NCI-H2107 treated with DMSO at 0.1 percent for 48 hours (cell line): Measurements from ENCODE around the gene ORAI3.
A peak's percentile ranks its signal among the peaks of the same experiment; 100 is the strongest.

ENCODE experiments used
- DNase-seq: peaks from one replicate; lab custom pipeline; 2025; ENCODE audit not compliant: unreplicated experiment; lab: John Stamatoyannopoulos, UW

The ORAI3 gene

DNA sequence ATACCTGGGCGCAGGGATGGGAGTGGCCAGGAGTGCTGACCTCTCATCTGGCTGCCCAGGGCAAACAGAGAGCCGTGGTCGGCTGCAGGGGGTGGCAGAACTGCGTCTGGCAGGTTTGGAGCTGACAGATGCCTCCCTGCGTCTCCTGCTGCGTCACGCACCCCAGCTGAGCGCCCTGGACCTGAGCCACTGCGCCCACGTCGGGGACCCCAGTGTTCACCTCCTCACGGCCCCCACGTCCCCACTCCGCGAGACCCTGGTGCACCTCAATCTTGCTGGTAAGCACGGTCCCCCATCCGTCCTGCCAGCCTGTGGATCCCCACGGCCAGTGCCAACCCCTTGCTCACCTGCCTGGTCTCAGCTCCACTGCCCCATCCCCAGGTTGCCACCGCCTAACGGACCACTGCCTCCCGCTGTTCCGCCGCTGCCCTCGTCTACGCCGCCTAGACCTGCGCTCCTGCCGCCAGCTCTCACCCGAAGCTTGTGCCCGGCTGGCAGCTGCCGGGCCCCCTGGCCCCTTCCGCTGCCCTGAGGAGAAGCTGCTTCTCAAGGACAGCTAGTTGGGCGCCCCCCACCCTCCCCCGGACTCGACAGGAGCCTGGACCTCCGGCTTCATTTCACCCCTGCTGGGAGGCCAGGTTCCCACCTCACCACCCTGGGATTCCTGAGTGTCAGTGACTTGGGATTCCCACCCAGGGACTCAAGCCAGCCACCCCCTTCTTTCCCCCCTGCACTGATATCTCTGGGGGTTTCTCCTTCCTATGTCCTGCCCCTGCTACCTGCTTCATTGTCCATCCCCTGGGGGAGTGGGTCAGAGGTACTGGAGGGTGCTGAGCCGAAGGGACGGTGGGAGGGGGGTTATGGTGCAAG is 2.0 kb upstream of the ORAI3 start:
- no peak for DNase-seq

DNA sequence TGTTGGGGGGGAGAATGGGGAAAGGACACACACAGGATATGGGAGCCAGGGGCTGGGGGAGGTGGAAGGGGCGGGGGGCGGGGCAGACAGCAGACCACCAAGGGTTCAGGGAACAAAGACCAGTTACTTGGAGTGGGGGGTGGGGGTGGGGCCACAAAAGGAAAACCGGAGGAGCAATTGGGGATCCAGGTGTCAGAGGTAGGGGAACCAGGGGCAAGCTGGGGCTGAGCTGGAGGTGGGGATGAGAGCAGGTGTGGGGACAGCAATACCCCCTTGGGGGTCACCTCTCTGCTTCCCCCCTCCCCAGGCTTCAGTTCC is 1.4 kb upstream of the ORAI3 start:
- no peak for DNase-seq

DNA sequence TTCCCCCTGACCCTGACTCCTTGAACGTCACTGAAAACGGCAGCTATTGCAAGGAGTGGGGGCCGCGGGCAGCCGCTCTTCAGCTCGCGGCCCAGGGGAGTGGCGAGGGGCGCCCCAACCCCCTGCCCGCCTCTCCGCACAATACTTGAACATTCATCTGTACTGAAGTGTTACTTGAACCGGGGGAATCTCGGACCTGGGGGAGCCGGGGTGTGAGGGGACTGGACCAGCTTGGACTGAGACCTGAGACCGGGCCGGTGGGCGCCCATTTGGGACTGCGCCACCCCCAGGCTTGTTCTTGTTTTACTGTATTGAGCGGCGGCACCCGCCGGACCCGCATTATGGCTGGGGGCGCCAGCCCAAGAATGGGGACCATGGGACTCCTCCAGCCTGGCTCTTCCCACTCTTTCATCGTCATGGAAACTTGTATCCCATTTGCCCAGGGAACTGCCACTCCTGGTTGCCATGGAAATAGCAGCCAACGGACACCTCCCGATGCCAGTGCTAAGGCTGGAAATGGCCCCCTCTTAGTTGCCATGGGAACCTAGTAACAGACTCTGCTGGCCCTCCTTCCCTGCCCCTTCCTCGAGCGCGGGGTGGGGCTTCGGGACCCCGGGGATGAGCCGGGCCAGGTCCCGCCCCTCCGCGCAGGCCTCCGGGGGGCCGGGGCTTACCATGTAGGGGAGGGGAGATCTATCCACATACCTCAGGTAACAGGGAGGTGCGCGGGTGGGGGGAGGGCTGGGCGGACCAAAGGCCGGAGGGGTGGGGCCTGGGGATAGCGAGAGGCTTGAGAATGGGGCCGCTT is 805 bp upstream of the ORAI3 start:
- DNase-seq: no peak

DNA sequence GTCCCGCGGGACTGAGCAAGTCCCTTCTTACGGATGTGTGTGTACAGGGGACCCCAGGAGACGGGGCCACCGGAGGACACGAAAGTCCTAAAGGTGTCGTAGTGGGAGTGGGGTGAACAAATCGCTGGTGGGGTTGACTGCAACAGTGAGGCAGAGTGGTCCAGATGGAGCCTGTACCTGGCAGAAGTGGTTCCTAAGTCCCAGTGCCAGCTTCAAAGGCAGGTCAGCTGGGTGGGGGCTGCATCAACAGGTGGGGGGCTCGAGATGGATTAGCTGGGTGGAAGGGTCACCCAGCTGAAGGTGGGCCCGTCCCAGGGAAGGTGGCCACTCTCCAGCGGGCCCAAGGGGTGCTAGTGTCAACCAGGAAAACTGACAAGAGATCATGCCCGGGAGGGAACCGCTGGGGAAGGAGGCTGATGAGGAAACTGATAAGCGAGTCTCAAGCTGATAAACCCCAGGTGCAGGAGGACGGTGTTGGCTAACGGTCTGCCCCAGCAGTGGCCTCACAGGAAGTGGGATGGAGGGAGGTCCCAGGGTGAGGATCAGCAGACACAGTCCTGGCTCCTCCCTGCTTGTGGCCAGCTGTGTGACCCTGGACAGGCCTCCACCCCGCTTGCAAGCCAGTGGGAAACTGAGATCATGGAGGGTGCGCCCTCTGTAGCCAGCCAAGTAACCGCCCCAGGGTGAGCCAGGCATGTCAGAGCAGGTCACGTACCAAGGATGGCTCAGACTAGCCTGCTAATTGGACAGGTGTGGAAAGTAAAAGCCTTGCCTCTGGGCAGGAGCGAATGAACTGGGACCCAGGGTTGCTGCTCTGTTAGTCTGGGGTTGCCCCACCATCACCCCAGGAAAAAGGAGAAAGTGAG is 1.0 kb downstream of the ORAI3 start:
- DNase-seq: no peak

DNA sequence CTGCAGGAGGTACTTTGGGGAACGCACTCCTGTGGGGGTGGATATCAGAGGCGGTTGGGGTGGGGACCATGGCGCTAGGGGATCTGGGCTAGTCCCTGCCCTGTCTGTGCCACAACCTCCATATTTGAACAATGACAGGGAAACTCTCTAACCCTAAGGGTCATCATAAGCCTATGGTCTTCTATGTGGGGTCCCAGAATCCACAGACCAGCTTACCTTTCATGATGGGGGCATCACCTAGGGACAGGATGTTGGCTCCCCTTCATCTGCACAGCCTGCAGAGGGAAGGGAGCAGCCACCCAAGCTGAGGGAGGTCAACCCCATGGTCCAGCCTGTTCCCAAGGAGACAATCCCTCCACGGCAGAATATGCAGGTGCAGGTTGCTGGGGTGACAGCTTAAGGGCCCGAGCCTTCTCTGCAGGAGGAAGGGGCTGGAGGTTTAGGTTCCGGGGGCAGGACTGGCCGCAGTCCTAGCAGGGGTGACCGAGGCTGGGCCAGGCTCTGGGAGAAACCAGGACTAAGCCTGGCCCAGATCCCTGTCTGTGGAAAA is 1.7 kb downstream of the ORAI3 start:
- DNase-seq: no peak

DNA sequence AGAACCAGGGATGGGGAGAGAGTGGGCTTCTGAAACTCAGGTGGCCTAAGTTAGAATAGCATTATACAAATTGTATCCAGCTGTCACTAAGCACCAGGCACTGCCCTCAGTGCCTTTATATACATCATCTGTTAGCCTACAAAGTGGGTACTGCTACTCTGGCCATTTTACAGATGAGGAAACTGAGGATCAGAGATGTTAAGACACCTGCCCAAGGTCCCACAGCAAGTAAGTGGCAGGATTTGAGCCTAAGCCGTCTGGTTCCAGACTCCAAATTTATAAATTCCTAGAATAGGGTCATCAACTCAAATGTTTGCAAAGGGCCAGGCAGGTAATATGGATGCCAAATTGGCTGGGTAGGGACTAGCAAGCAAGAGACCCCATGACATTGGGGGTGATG is 2.3 kb downstream of the ORAI3 start:
- no peak for DNase-seq

DNA sequence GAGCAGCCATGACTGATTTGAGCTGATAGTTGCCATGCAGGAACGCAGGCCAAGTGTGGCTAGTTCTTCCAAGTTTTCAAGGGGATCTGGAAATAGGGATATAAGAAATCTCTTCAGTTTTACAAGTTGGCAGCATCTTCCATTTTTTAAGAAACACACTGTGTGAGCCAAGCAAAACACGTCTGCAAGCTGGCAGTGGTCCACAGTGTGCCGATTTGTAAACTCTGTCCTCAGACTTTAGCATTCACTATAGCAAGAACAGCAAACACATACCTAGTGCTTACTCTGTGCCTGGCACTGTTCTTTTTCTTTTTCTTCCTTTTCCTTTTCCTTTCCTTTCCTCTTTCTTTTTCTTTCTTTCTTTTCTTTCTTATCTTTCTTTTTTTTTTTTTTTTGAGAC is 2.9 kb downstream of the ORAI3 start:
- DNase-seq: no peak

DNA sequence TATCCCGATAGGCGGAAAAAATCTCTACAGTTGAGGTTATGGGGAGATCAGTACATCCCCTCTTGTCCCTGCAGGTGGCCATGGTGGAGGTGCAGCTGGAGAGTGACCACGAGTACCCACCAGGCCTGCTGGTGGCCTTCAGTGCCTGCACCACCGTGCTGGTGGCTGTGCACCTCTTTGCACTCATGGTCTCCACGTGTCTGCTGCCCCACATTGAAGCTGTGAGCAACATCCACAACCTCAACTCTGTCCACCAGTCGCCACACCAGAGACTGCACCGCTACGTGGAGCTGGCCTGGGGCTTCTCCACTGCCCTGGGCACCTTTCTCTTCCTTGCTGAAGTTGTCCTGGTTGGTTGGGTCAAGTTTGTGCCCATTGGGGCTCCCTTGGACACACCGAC is 4.2 kb downstream of the ORAI3 start:
- no peak for DNase-seq

DNA sequence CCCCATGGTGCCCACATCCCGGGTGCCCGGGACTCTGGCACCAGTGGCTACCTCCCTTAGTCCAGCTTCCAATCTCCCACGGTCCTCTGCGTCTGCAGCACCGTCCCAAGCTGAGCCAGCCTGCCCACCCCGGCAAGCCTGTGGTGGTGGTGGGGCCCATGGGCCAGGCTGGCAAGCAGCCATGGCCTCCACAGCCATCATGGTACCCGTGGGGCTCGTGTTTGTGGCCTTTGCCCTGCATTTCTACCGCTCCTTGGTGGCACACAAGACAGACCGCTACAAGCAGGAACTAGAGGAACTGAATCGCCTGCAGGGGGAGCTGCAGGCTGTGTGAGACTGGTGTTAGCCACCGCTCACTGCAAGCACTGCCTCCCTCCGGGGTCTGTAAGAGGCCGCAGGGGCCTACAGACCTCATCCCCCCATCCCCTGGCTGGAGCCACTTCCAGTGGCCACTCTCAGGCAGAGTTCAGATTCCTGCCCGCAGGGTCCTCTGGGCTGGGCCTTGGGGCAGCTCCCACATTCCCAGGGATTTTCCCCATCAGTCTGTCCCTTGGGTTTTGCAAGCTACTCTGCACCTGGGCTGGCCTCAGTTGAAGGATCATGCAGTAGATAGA is 4.8 kb downstream of the ORAI3 start:
- DNase-seq: peak; percentile 18

DNA sequence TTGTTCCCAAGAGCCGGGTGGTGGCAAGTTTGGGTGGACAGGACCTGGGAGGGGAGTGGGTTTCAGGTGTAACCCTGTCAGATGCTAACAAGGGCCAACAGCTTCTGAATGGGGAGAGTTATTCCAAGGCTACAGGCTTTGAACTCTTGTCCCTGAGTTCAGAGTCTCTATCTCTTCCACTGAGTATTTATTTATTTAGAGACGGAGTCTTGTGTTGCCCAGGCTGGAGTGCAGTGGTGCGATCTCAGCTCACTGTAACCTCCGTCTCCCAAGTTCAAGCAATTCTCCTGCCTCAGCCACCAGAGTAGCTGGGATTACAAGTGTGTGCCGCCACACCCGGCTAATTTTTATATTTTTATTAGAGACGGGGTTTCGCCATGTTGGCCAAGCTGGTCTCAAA is 6.1 kb downstream of the ORAI3 start:
- no peak for DNase-seq

DNA sequence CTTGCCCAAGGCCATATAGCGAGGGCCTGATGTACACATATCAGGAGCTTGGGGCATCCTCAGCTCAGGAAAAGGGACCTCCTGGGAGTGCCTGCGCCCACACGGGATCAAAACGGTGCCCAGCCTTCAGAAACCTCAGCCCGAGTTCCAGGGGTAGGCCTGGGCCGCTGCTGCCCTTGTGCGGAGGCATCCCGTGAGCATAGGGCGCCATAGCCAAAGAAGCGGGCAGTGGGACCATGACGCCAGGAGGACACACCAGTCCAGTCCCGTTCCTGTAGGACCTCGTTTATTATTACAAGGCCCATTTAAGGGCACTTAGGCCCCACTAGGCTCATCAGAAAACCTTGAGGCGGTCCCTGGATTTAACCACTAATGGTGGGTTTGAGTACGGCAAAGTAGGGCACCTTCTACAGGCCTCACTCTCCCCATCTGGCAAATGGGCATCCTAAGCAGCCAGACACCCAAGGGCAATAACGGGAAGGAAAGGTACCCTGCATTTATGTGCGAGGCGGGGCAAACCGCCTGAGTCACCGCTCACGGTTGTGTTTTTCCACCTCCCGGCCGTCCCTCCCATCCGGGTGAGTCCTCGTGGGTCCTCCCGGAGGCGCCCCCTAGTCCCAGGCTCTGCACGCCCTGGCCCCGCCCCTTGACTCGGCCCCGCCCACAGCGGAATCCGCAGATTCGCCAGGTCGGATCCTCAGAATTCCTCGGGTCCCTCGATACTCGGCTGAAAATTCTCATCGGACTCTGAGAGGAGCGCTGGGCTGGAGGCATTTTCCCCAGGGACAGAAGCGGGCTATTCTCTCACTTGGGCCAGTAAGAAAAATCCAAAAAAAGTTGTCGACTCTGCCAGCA is 8.0 kb downstream of the ORAI3 start:
- peak; percentile 34 for DNase-seq

DNA sequence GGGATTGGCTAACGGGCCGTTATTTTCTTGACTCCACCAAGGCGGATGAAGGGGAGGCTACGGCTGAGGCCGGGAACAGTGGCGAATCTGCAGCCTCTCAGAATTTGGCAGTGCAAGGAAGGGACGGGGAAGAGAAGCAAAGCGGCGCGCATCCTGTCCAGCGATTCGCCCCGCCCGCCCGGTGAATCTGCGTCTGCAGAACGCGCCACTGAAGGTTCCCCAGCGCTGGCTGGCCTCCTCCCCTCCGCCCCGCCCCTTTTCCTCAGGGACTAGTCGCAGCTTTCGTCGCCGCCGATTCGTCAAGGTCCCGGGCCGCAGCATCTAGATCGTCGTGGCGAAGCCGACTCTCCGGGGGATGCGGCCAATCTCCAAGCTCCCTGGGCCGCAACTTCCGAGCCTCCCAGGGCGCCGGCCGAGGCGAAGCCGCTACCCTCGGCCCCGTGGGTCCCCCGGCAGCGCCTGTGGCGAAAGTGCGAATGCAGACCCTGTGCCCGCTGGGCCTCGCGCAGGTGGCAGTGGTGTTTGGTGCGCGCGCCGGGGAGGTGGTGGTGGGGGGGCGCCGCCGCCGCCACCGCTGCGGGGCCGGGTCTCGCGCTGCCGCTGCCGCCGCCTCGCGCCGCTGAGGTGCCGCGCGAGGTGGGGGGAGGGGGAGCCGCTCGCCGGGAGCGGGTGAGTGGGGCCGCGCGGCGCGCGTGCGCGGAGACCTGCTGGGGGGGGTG is 8.7 kb downstream of the ORAI3 start, which contains the start of gene SETD1A:
TSS of gene SETD1A (plus strand) at position 299 of the 719 bp plus-strand sequence. CDS start 978 bp downstream, outside the sequence.
- DNase-seq: peak; percentile 81

DNA sequence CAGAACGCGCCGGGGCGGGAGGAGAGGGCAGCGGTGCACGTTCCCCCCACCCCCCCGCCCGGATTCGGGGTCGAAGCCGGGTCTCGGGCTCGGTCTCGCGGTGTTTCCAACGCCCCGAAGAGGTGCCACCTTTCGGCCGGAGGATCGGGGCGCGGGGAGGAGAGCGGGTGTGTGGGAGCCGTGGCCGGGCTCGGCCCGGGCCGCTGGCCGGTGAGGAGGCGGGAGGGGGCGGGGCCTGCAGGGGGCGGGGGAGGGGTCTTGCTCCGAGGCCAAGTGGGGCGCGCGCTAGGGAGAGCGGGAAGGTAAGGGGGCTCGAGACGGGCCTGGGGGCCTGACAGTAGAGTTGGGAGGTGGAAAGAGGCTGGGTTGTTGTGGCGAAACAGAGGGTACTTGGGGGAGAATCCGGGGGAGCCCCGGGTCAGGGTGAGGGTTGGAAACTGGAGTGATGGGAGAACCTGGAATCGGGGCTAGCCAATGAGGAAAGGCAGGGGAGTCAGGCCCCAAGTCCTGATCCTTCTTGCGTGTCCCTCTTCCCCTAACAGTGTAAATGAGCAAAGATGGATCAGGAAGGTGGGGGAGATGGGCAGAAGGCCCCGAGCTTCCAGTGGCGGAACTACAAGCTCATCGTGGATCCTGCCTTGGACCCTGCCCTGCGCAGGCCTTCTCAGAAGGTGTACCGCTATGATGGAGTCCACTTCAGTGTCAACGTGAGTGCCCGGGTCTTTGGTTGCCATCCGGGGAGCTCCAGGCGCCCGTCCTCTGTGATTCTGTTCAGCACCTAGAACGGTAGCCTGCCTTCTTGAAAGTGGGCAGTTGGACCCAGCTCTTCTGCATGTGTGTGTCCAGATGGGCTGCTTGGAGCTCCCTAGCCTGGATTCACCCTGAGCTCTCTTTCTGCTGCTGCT is 9.6 kb downstream of the ORAI3 start:
- DNase-seq: peak; percentile 8

DNA sequence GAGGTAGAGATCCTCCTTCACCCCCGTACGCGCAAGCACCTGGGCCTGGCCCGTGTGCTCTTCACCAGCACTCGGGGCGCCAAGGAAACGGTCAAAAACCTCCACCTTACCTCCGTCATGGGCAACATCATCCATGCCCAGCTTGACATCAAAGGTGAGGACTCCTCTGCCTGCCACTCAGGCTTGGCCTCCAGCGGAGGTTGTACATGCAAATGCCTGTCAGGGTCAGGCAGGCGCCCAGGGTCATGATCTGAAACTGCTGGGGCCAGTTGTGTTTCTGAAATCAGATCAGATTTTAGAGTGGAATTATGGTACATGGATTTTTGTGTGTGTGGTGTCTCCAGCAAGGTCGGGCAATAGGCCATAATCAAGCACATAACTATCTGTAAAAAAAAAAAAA is 12.5 kb downstream of the ORAI3 start:
- DNase-seq: no peak

DNA sequence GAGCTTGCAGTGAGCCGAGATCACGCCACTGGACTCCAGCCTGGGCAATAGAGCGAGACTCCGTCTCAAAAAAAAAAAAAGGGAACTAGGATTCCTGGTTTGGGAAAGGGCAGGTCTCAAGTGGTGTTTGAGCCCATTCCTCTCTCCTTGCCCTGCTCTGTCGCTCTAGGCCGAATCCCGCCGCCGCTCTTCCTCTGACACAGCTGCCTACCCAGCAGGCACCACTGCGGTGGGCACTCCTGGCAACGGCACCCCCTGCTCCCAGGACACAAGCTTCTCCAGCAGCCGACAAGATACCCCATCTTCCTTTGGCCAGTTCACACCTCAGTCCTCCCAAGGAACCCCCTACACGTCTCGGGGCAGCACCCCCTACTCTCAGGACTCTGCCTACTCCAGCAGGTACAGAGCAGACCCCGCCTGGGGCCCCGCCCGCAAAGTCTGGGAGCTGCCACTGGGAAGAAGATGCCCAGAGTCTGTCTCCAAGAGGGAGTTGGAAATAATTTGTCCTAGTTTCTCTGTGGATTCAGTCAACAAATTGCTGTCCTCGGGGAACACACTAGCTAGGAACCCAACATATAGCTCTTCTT is 15.2 kb downstream of the ORAI3 start:
- no peak for DNase-seq

DNA sequence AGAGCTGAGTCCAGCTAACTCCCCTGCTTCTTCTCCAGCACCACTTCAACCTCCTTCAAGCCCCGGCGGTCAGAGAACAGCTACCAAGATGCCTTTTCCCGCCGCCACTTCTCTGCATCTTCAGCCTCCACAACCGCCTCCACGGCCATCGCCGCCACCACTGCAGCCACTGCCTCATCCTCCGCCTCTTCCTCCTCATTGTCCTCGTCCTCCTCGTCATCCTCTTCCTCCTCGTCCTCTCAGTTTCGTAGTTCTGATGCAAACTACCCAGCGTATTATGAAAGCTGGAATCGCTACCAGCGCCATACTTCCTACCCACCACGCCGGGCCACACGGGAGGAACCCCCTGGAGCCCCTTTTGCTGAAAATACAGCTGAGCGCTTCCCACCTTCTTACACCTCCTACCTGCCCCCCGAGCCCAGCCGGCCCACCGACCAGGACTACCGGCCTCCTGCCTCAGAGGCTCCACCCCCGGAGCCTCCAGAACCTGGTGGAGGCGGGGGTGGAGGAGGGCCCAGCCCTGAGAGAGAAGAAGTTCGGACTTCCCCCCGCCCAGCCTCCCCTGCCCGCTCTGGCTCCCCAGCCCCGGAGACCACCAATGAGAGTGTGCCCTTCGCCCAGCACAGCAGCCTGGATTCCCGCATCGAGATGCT is 15.8 kb downstream of the ORAI3 start:
- no peak for DNase-seq

DNA sequence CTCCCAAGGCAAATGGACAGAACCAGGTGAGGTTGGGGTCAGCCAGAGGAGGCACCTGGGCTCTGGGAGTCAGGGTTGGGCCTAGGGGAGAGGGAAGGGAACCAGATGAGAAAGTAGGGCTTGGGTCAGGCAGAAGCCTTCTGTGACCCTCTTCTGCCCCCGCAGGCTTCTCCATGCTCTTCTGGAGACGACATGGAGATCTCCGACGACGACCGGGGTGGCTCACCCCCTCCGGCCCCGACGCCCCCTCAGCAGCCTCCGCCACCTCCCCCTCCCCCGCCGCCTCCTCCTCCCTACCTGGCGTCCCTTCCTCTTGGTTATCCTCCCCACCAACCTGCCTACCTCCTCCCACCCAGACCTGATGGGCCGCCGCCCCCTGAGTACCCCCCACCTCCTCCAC is 16.6 kb downstream of the ORAI3 start:
- DNase-seq: no peak
